HG03521 (cell line): ENCODE measurements around the gene FAM162B.
"Not testable (repeated sequence)": the region's sequence is repeated elsewhere in the genome, so short reads cannot be mapped to it uniquely, and the experiment has no call there.

Source experiments
- ATAC-seq: cut with Tn5 transposase; IDR thresholded peaks from one replicate; pipeline ENCODE4 v1.9.1; 2021; ENCODE audit warnings: mild to moderate bottlenecking, moderate library complexity; ENCODE audit not compliant: unreplicated experiment

FAM162B gene

DNA sequence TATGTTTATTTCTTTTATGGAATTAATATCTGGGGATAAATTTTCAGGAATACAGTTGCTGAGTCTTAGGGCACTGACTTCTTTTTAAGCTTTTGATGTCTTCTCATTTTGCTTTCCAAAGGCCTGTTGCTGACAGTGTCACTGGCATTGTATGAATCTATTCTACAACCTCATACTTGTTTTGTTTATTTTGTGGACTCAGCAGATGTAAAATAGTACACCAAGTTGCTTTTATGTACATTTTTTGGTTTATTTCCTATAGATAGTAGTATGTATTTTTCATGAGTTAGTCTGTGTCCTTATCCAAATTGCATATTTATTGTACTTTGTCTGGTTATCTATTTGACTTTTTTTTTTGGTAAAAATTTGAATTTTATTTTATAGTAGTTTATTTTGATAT is 35.0 kb downstream of the FAM162B start:
- ATAC-seq: no peak

DNA sequence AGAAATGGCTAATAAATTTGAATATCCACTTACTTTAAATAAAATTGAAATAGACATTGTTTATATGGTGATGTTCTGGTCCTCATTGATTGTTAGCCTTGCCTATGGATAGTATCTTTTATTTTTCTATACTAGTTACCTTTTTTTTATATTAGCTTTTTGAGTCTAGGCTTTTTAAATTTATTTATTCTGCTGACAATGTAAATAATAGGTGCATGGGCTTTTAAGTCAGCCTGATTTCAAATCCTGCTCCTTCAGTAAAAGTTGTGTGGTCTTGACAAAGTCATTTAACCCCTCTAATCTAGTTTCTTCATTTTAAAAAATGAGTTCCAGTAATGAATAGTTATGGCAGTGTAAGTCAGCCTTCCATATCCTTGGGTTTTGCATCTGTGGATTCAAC is 38.6 kb downstream of the FAM162B start:
- no peak for ATAC-seq

DNA sequence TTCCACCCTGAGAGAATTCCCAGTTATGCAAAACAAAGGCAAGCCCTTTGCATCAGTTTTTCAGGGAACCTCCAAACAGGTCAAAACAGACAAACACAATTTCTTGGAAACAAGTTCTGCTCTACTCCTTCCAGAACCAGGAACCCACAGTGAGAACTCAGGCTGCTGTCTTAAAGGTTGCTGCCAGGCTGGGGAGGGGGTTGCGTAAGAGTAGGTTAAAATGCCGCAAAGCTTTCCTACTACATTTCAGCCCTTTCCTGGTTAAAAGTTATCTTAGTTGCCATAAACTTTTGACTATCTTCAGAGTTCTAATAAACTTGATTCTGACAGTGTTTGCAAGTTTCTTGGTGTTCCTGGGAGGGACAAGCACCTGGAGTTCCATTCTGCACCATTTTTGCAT is 50.8 kb downstream of the FAM162B start:
- ATAC-seq: no peak

DNA sequence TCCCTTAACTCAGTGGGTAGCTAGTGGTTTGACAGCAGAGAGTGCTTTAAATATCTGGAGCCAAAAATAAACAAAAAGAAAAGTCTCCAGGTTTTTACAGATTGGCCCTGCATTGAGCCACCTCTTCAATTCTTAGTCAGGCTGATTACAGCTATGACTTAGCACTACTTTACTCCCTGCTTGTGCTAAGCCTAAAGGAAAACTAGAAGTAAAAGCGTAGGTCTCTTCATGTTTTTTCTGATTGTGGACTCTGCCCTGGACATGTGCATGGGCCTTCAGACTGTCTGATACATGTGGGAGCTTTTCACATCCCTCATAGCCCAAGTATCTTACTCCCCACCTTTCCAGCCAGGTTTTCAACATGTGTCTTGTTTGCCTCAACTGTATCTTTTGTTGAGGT is 51.2 kb downstream of the FAM162B start:
- ATAC-seq: no peak

DNA sequence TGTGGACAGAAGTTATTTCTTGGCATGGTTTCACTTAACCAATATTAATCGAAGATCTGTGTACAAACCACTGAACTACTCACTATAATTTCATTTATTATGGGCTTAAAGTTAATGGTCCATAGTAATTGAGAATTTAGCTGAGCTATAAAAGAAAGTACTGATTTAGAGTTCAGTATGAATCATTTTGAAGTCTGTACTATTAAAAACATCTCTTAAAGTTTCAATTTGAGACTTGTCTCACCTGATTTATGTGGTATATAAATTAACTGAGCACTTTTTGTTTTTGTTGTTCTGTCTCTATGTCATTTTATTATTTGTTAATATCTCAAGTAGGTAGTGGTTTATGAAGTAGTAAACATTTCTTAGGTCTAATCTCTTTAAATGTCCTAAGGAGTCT is 59.6 kb downstream of the FAM162B start:
- ATAC-seq: no peak

DNA sequence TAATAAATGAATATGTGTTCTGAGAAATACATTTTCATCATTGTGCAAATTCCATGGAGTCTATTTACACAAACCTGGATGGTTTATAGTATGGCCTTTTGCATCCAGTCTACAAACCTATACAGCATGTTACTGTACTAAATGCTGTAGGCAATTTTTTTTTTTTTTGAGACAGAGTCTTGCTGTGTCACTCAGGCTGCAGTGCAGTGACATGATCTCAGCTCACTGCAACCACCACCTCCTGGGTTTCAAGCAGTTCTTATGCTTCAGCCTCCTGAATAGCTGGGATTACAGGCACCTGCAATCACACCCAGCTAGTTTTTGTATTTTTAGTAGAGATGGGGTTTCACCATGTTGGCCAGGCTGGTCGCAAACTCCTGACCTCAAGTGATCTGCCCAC is 61.6 kb downstream of the FAM162B start:
- not testable (repeated sequence) for ATAC-seq
